Measurements from ENCODE around the gene NOTCH1. TPM values are rescaled to one million over a fixed set of nuclear protein-coding genes. Genes with fewer than 3 reads are reported as not detected.

NOTCH1 gene
- total RNA-seq, 4 donors from 2014 or later, result 71.0 to 160 (median 114) TPM

DNA sequence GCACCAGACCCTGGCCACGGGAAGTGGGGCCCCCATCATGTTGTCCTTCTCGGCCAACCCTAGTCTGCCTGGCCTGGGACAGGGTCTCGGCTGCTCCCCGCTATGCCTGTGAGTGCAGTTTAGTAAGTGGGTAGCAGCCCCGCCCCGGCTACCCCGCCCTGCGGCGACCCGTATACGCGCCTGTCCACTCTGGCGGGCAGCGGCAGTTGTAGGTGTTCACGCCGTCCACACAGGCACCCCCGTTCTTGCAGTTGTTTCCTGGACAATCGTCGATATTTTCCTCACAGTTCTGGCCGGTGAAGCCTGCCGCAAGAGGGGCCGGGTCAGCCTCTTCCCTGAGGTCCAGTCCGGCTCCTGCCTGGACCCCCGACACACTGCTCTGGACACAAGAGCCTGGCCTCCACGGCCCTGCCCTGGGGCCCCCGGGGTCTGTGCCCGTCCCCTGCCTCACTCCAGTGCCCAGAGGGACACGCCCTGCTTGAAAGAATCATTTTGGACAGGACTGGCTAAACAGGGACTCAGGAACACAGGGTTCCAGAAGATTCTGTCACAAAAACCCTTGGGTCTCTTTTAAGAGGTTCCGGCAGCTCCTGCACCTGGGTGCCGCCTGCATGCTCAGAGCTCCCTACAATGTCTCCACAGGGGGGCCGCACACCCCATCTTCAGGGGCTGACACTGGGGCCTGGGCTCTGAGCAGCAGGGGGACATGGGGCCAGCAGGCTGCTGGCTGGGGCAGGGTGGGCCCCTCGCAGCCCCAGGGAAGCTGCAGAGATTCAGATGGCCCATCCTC, 26.4 kb downstream of the NOTCH1 start:
- H3K36me3 ChIP-seq, result peaks cover 83% of the 10 kb centered on the region

GRCh38 chr9:136518623-136519022, 27.2 kb downstream of the NOTCH1 start:
- peaks cover 4% of the 10 kb centered on the region for H3K4me1 ChIP-seq
- H3K27me3 ChIP-seq, result no peaks in the 10 kb centered on the region
- WGBS, result 91% methylated on average over 6 of the region's 18 CpGs
- H3K27ac ChIP-seq, result no peak overlapping the region
- DNase-seq (ENCODE audit: low spot score in 2 of 2), result no peak
- no peaks in the 10 kb centered on the region for H3K9me3 ChIP-seq
- no peak overlapping the region for H3K4me3 ChIP-seq
- TF ChIP-seq EP300 (IDR thresholded peaks at IDR 0.05) (no peak), POLR2A (IDR thresholded peaks at IDR 0.05) (no peak), CTCF (IDR thresholded peaks at IDR 0.05) (no peak), POLR2AphosphoS5 (IDR thresholded peaks at IDR 0.05) (no peak)
- H3K36me3 ChIP-seq, result peaks cover 90% of the 10 kb centered on the region

More for the DNA sequence above, 26.4 kb downstream of the NOTCH1 start:
- H3K4me1 ChIP-seq, result peaks cover 4% of the 10 kb centered on the region
- 94% methylated on average over 30 of the region's 32 CpGs for WGBS
- H3K9me3 ChIP-seq, result no peaks in the 10 kb centered on the region
- H3K27ac ChIP-seq, result no peak overlapping the region
- H3K27me3 ChIP-seq, result no peaks in the 10 kb centered on the region
- H3K4me3 ChIP-seq, result no peak overlapping the region
- TF ChIP-seq POLR2A (IDR thresholded peaks at IDR 0.05) (no peak), CTCF (IDR thresholded peaks at IDR 0.05) (no peak), POLR2AphosphoS5 (IDR thresholded peaks at IDR 0.05) (no peak), EP300 (IDR thresholded peaks at IDR 0.05) (no peak)
- no peak for DNase-seq (ENCODE audit: low spot score in 2 of 2)

DNA sequence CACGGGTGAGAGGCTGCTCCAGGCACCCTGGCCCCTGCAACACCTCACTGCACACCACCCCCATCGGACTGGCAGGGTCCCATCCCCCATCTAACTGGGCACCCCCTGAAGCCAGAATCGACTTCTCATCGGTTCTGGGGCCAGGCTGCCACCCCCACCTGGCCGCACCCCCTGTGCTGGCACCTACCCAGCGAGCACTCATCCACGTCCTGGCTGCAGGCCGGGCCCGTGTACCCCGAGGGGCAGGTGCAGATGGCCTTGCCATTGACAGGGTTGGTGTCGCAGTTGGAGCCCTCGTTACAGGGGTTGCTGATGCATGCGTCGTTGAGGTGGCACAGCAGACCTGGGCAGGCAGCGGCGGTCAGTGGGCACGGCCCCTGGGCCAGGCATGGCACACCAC, 27.9 kb downstream of the NOTCH1 start:
- WGBS, result 92% methylated on average over 8 of the region's 17 CpGs
- H3K27me3 ChIP-seq, result no peaks in the 10 kb centered on the region
- H3K27ac ChIP-seq, result no peak overlapping the region
- no peak for TF ChIP-seq CTCF (IDR thresholded peaks at IDR 0.05)
- TF ChIP-seq EP300 (IDR thresholded peaks at IDR 0.05), result no peak
- TF ChIP-seq POLR2A (IDR thresholded peaks at IDR 0.05), result no peak
- no peak for TF ChIP-seq POLR2AphosphoS5 (IDR thresholded peaks at IDR 0.05)
- no peaks in the 10 kb centered on the region for H3K9me3 ChIP-seq
- H3K4me1 ChIP-seq, result peaks cover 4% of the 10 kb centered on the region
- DNase-seq (ENCODE audit: low spot score in 2 of 2), result no peak
- peaks cover 90% of the 10 kb centered on the region for H3K36me3 ChIP-seq
- no peak overlapping the region for H3K4me3 ChIP-seq

- Histone ChIP-seq H3K4me1 (no peaks in the 10 kb centered on the region), H3K9me3 (no peaks in the 10 kb centered on the region), H3K4me3 (no peak overlapping the region), H3K27me3 (no peaks in the 10 kb centered on the region), H3K36me3 (peaks cover 89% of the 10 kb centered on the region), H3K27ac (no peak overlapping the region)
- TF ChIP-seq EP300 (IDR thresholded peaks at IDR 0.05) (no peak), POLR2AphosphoS5 (IDR thresholded peaks at IDR 0.05) (no peak), POLR2A (IDR thresholded peaks at IDR 0.05) (no peak), CTCF (IDR thresholded peaks at IDR 0.05) (no peak)
- 68% methylated on average over 7 of the region's 37 CpGs for WGBS
- no peak for DNase-seq (ENCODE audit: low spot score in 2 of 2)
These were observed 28.7 kb downstream of the NOTCH1 start for GRCh38 chr9:136517012-136517743.

GRCh38 chr9:136516191-136516654, 29.6 kb downstream of the NOTCH1 start:
- Histone ChIP-seq H3K27me3 (no peaks in the 10 kb centered on the region), H3K27ac (no peak overlapping the region), H3K4me1 (no peaks in the 10 kb centered on the region), H3K36me3 (peaks cover 96% of the 10 kb centered on the region), H3K4me3 (no peak overlapping the region), H3K9me3 (no peaks in the 10 kb centered on the region)
- TF ChIP-seq POLR2A (IDR thresholded peaks at IDR 0.05), result no peak
- TF ChIP-seq POLR2AphosphoS5 (IDR thresholded peaks at IDR 0.05), result no peak
- no peak for TF ChIP-seq CTCF (IDR thresholded peaks at IDR 0.05)
- TF ChIP-seq EP300 (IDR thresholded peaks at IDR 0.05), result no peak
- DNase-seq (ENCODE audit: low spot score in 2 of 2), result no peak
- 86% methylated on average over 14 of the region's 19 CpGs for WGBS
